Fibroblast of the aortic adventitia (primary cell): Measurements from ENCODE around the gene TEX19. TPM values are rescaled to one million over a fixed set of nuclear protein-coding genes. Genes with fewer than 3 reads are reported as not detected.

Experiments used
- DNase-seq: peaks from one replicate; pipeline ENCODE4 v3.0.0-alpha.2; 2010; ENCODE audit warnings: low read depth
- H3K4me3 ChIP-seq: 2 replicates; pipeline ENCODE4 v1.5.1; 2011; ENCODE audit warnings: low read depth, mild to moderate bottlenecking, control low read depth, low read length, moderate library complexity
- CTCF ChIP-seq: IDR thresholded peaks from 2 replicates; pipeline ENCODE4 v1.5.1; 2011; ENCODE audit warnings: mild to moderate bottlenecking, low read length, control low read depth, inconsistent platforms; ENCODE audit not compliant: insufficient read depth
- total RNA-seq: library from RNA; depleted of rRNA; stranded (reverse); fragments of >200 nt; gene quantifications from 2 replicates; pipeline ENCODE4 v1.2.3, GENCODE V29; 2012; ENCODE audit warnings: low replicate concordance

TEX19 gene
- total RNA-seq = not detected in 2 replicates

- TF ChIP-seq CTCF = no peak
- DNase-seq = no peak
- H3K4me3 ChIP-seq = no peak within 1 kb of the TSS
Observed at GRCh38 chr17:82358465-82359350, at the start of gene TEX19. Gene TEX19, plus strand, starts transcription at chr17:82359247. Its CDS starts 2,904 bp downstream, at chr17:82362151.

- no peak overlapping the region for H3K4me3 ChIP-seq
- TF ChIP-seq CTCF = no peak
- DNase-seq = no peak
Observed at GRCh38 chr17:82309656-82310570, 49.1 kb upstream of the TEX19 start.

- TF ChIP-seq CTCF = no peak
- no peak overlapping the region for H3K4me3 ChIP-seq
- no peak for DNase-seq
Observed at GRCh38 chr17:82310877-82311276, 48.2 kb upstream of the TEX19 start.

- DNase-seq = no peak
- no peak overlapping the region for H3K4me3 ChIP-seq
- no peak for TF ChIP-seq CTCF
Observed at GRCh38 chr17:82311971-82312370, 47.1 kb upstream of the TEX19 start.

GRCh38 chr17:82313195-82314011, 45.6 kb upstream of the TEX19 start:
- no peak overlapping the region for H3K4me3 ChIP-seq
- DNase-seq = no peak
- TF ChIP-seq CTCF = no peak
